DOHH2 (cell line): ENCODE data around the gene SLN.

Source experiments
- CTCF ChIP-seq: fragments of 200-600 bp; sonication (generic); IDR thresholded peaks from one replicate; pipeline ENCODE4 v1.5.1; 2014; ENCODE audit warnings: antibody characterized with exemption, mild to moderate bottlenecking, low read depth, low read length; ENCODE audit not compliant: poor library complexity, severe bottlenecking
- EZH2phosphoT487 ChIP-seq: fragments of 200-600 bp; sonication (generic); IDR thresholded peaks from 2 replicates; pipeline ENCODE4 v1.6.1; 2017; ENCODE audit warnings: borderline replicate concordance, mild to moderate bottlenecking, antibody characterized with exemption, low read length, moderate library complexity, mixed read lengths

DNA sequence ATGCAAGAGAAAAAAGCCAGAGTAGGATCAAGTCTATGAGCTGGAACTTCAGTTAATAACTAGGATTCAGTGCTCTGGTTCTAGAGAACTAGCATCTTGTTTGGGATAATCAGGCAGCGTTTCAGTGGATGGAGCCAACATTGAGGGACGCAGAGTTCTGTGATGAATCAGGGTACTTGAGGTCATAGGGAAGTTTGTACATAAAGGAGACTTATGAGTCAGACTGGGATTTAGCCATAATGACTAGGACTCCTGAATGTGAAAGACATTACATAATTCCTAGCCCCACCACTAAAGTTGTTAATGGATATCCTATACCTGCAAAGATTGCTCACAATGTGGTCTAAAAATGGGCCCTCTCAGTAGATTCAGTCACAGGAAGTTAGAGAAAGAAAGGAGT lies 6.8 kb downstream of the SLN start:
- TF ChIP-seq CTCF (no peak), EZH2phosphoT487 (no peak)
